Sigmoid colon (tissue), 7 donors: Measurements from ENCODE around the gene STAG1. TPM values are rescaled to one million over a fixed set of nuclear protein-coding genes. Genes with fewer than 3 reads are reported as not detected.

Source experiments
- DNase-seq: peaks from one replicate; pipeline ENCODE4 v3.0.0-alpha.2; 2019
- H3K27ac ChIP-seq, 4 donors: fragments of 200-600 bp; sonication (generic); one replicate each; pipeline ENCODE4 v1.5.1; 2016 to 2019; ENCODE audit warnings: mild to moderate bottlenecking in 1 of 4
- H3K27me3 ChIP-seq, 3 donors: fragments of 200-600 bp; sonication (generic); one replicate each; pipeline ENCODE4 v1.5.1; 2019; ENCODE audit warnings: mild to moderate bottlenecking in 1 of 3
- H3K36me3 ChIP-seq, 4 donors: fragments of 200-600 bp; sonication (generic); one replicate each; pipeline ENCODE4 v1.5.1; 2016 to 2019
- H3K4me1 ChIP-seq, 4 donors: fragments of 200-600 bp; sonication (generic); one replicate each; pipeline ENCODE4 v1.5.1; 2017 to 2019
- H3K4me3 ChIP-seq, 4 donors: fragments of 200-600 bp; sonication (generic); one replicate each; pipeline ENCODE4 v1.5.1; 2017 to 2019; ENCODE audit warnings: mild to moderate bottlenecking in 2 of 4, moderate library complexity in 1 of 4
- H3K9me3 ChIP-seq, 4 donors: fragments of 200-600 bp in 3 of 4; sonication (generic) in 3 of 4; one replicate each; pipeline versions ENCODE4 v1.5.1 to v1.6.1; 2013 to 2019
- CTCF ChIP-seq, 4 experiments: fragments of 450-650 bp in 3 of 4; fragments of 200-600 bp in 1 of 4; IDR thresholded peaks; one replicate each; pipeline ENCODE4 v1.5.1; 2016 to 2019; ENCODE audit warnings: antibody characterized with exemption in 4 of 4, mild to moderate bottlenecking in 3 of 4, moderate library complexity in 2 of 4
- EP300 ChIP-seq, 4 donors: sonication (generic); formaldehyde crosslinking; IDR thresholded peaks; one replicate each; pipeline ENCODE4 v1.6.1; 2017; ENCODE audit warnings: antibody characterized with exemption in 4 of 4
- POLR2A ChIP-seq, 2 donors: fragments of 450-650 bp; IDR thresholded peaks; one replicate each; pipeline ENCODE4 v1.6.1; 2016; ENCODE audit warnings: antibody characterized with exemption in 2 of 2, mild to moderate bottlenecking in 2 of 2, moderate library complexity in 2 of 2
- POLR2AphosphoS5 ChIP-seq, 4 donors: sonication (generic); formaldehyde crosslinking; IDR thresholded peaks; one replicate each; pipeline ENCODE4 v1.6.1; 2017; ENCODE audit warnings: antibody characterized with exemption in 4 of 4
- WGBS, 2 donors: extraction: QIAGEN DNeasy Blood & Tissue Kit; methylation state at CpG; one replicate each; pipeline ENCODE4 v1.1.7; 2013; 5-methylcytosine and 5-hydroxymethylcytosine counted together
- intact Hi-C: fragments of 100-400 bp; cut with DNase I; formaldehyde crosslinking; loops from one replicate; pipeline ENCODE4 v1.15.1; 2023
- polyA plus RNA-seq, 3 donors: library from polyadenylated mRNA; stranded (reverse); fragments of 200-250 nt; gene quantifications; one replicate each; pipeline ENCODE4 v1.2.3, GENCODE V29; 2013
- total RNA-seq, 4 donors: library from RNA; depleted of rRNA; stranded (reverse); fragments of >200 nt; gene quantifications; one replicate each; pipeline ENCODE4 v1.1.0, GENCODE V29; 2016
- donor health status: healthy with polysubstance abuse.
- donor health status: Bipolar disorder and iron deficiency.
- donor health status: healthy.

The STAG1 gene
- total and polyA plus RNA-seq, 7 donors = 12.0 to 52.8 (median 37.3) TPM

- Histone ChIP-seq H3K36me3 (no peaks in the 10 kb centered on the region), H3K4me3 (no peak overlapping the region), H3K4me1 (peaks cover 0 to 22% (median 6%) of the 10 kb centered on the region in 4 donors), H3K27me3 (no peaks in the 10 kb centered on the region), H3K27ac (no peak overlapping the region), H3K9me3 (peaks cover 0 to 4% (median 1%) of the 10 kb centered on the region in 4 donors)
- DNase-seq = no peak
- 79 to 87% methylated on average over 3 of the region's 3 CpGs for WGBS, 2 donors
- TF ChIP-seq POLR2AphosphoS5 (IDR thresholded peaks at IDR 0.05) = no peak
- no peak for TF ChIP-seq POLR2A (IDR thresholded peaks at IDR 0.05)
- no peak for TF ChIP-seq CTCF (IDR thresholded peaks at IDR 0.05)
- no peak for TF ChIP-seq EP300 (IDR thresholded peaks at IDR 0.05)
- intact Hi-C loops = no loop called here
Measured at GRCh38 chr3:136657526-136657925, 94.7 kb downstream of the STAG1 start.

GRCh38 chr3:136653628-136654027 lies 98.5 kb downstream of the STAG1 start:
- H3K4me3 ChIP-seq = no peak overlapping the region
- H3K9me3 ChIP-seq = peaks cover 0 to 4% (median 1%) of the 10 kb centered on the region in 4 donors
- H3K36me3 ChIP-seq = no peaks in the 10 kb centered on the region
- DNase-seq = no peak
- H3K27ac ChIP-seq = no peak overlapping the region
- no peaks in the 10 kb centered on the region for H3K27me3 ChIP-seq
- no peak for TF ChIP-seq POLR2AphosphoS5 (IDR thresholded peaks at IDR 0.05)
- TF ChIP-seq EP300 (IDR thresholded peaks at IDR 0.05) = no peak
- TF ChIP-seq POLR2A (IDR thresholded peaks at IDR 0.05) = no peak
- no peak for TF ChIP-seq CTCF (IDR thresholded peaks at IDR 0.05)
- peaks cover 0 to 12% (median 0%) of the 10 kb centered on the region in 4 donors for H3K4me1 ChIP-seq
- intact Hi-C loops = no loop called here

- Histone ChIP-seq H3K27me3 (no peaks in the 10 kb centered on the region), H3K27ac (no peak overlapping the region), H3K4me3 (no peak overlapping the region), H3K9me3 (peaks cover 0 to 4% (median 1%) of the 10 kb centered on the region in 4 donors), H3K36me3 (no peaks in the 10 kb centered on the region), H3K4me1 (peaks cover 0 to 8% (median 0%) of the 10 kb centered on the region in 4 donors)
- 79 to 89% methylated on average over 2 of the region's 2 CpGs for WGBS, 2 donors
- intact Hi-C loops = no loop called here
- TF ChIP-seq POLR2A (IDR thresholded peaks at IDR 0.05) = no peak
- TF ChIP-seq EP300 (IDR thresholded peaks at IDR 0.05) = no peak
- TF ChIP-seq POLR2AphosphoS5 (IDR thresholded peaks at IDR 0.05) = no peak
- DNase-seq = no peak
Measured at GRCh38 chr3:136651581-136651980, 100.6 kb downstream of the STAG1 start.

- TF ChIP-seq POLR2A (IDR thresholded peaks at IDR 0.05) (no peak), POLR2AphosphoS5 (IDR thresholded peaks at IDR 0.05) (no peak), CTCF (IDR thresholded peaks at IDR 0.05) (no peak), EP300 (IDR thresholded peaks at IDR 0.05) (no peak)
- H3K36me3 ChIP-seq = no peaks in the 10 kb centered on the region
- H3K9me3 ChIP-seq = peaks cover 0 to 4% (median 1%) of the 10 kb centered on the region in 4 donors
- H3K27me3 ChIP-seq = no peaks in the 10 kb centered on the region
- no peak for DNase-seq
- no peak overlapping the region for H3K27ac ChIP-seq
- 48 to 93% methylated on average over 2 of the region's 2 CpGs for WGBS, 2 donors
- intact Hi-C loops = no loop called here
- H3K4me3 ChIP-seq = no peak overlapping the region
- peaks cover 0 to 8% (median 2%) of the 10 kb centered on the region in 4 donors for H3K4me1 ChIP-seq
Measured at GRCh38 chr3:136650461-136650860, 101.7 kb downstream of the STAG1 start.

GRCh38 chr3:136645915-136646314 lies 106.3 kb downstream of the STAG1 start:
- Histone ChIP-seq H3K27me3 (no peaks in the 10 kb centered on the region), H3K27ac (no peak overlapping the region), H3K9me3 (no peaks in the 10 kb centered on the region), H3K4me3 (no peak overlapping the region), H3K4me1 (peaks cover 0 to 5% (median 2%) of the 10 kb centered on the region in 4 donors), H3K36me3 (no peaks in the 10 kb centered on the region)
- no peak for TF ChIP-seq CTCF (IDR thresholded peaks at IDR 0.05)
- no peak for TF ChIP-seq EP300 (IDR thresholded peaks at IDR 0.05)
- no peak for TF ChIP-seq POLR2A (IDR thresholded peaks at IDR 0.05)
- TF ChIP-seq POLR2AphosphoS5 (IDR thresholded peaks at IDR 0.05) = no peak
- intact Hi-C loops = no loop called here
- WGBS, 2 donors = 89 to 95% methylated on average over 2 of the region's 2 CpGs
- DNase-seq = no peak
